ENCODE measurements around the gene ORAI3. TPM values are rescaled to one million over a fixed set of nuclear protein-coding genes. Genes with fewer than 3 reads are reported as not detected.

Gene ORAI3
- total RNA-seq, 4 donors from 2014 or later, result 32.9 to 49.5 (median 40.2) TPM

GRCh38 chr16:31000671-31001382 lies 52.0 kb downstream of the ORAI3 start:
- TF ChIP-seq POLR2A (IDR thresholded peaks at IDR 0.05), result no peak
- TF ChIP-seq CTCF (IDR thresholded peaks at IDR 0.05), result no peak
- no peaks in the 10 kb centered on the region for H3K36me3 ChIP-seq
- intact Hi-C loops (cut with DNase I), result no loop called here
- no peak for DNase-seq
- H3K27ac ChIP-seq, result no peak overlapping the region
- H3K27me3 ChIP-seq, result peaks cover 4% of the 10 kb centered on the region
- no peaks in the 10 kb centered on the region for H3K9me3 ChIP-seq
- 87 to 92% methylated on average over 19 of the region's 19 CpGs for WGBS, 2 donors
- H3K4me1 ChIP-seq, result peaks cover 10 to 15% of the 10 kb centered on the region in 2 donors
- no peak overlapping the region for H3K4me3 ChIP-seq (replicated peaks in 1 of 3)

- Histone ChIP-seq H3K27ac (no peak overlapping the region), H3K4me1 (peaks cover 7 to 12% of the 10 kb centered on the region in 2 donors), H3K9me3 (no peaks in the 10 kb centered on the region), H3K36me3 (no peaks in the 10 kb centered on the region), H3K27me3 (peaks cover 1% of the 10 kb centered on the region), H3K4me3 (replicated peaks in 1 of 3) (no peak overlapping the region)
- DNase-seq, result no peak
- no peak for TF ChIP-seq POLR2A (IDR thresholded peaks at IDR 0.05)
- no peak for TF ChIP-seq CTCF (IDR thresholded peaks at IDR 0.05)
- WGBS, 2 donors, result 55 to 58% methylated on average over 16 of the region's 16 CpGs
- intact Hi-C loops (cut with DNase I), result no loop called here
Observed at GRCh38 chr16:31001507-31002249, 52.8 kb downstream of the ORAI3 start.

GRCh38 chr16:31002250-31002700 lies 53.4 kb downstream of the ORAI3 start:
- intact Hi-C loops (cut with DNase I), result no loop called here
- no peaks in the 10 kb centered on the region for H3K27me3 ChIP-seq
- peaks cover 3 to 6% of the 10 kb centered on the region in 2 donors for H3K4me1 ChIP-seq
- no peak for TF ChIP-seq POLR2A (IDR thresholded peaks at IDR 0.05)
- no peak for TF ChIP-seq CTCF (IDR thresholded peaks at IDR 0.05)
- no peak overlapping the region for H3K4me3 ChIP-seq (replicated peaks in 1 of 3)
- no peaks in the 10 kb centered on the region for H3K36me3 ChIP-seq
- no peak overlapping the region for H3K27ac ChIP-seq
- no peaks in the 10 kb centered on the region for H3K9me3 ChIP-seq
- no peak for DNase-seq
- 58 to 73% methylated on average over 3 to 9 of the region's 10 CpGs for WGBS, 2 donors

GRCh38 chr16:31002862-31003341 lies 54.0 kb downstream of the ORAI3 start:
- Histone ChIP-seq H3K4me1 (no peaks in the 10 kb centered on the region), H3K27me3 (no peaks in the 10 kb centered on the region), H3K9me3 (no peaks in the 10 kb centered on the region), H3K27ac (no peak overlapping the region), H3K4me3 (replicated peaks in 1 of 3) (no peak overlapping the region), H3K36me3 (no peaks in the 10 kb centered on the region)
- TF ChIP-seq POLR2A (IDR thresholded peaks at IDR 0.05) (no peak), CTCF (IDR thresholded peaks at IDR 0.05) (no peak)
- no peak for DNase-seq
- intact Hi-C loops (cut with DNase I), result no loop called here
- WGBS, 2 donors, result 56 to 79% methylated on average over 2 to 8 of the region's 9 CpGs

- Histone ChIP-seq H3K27me3 (no peaks in the 10 kb centered on the region), H3K9me3 (no peaks in the 10 kb centered on the region), H3K4me1 (no peaks in the 10 kb centered on the region), H3K27ac (no peak overlapping the region), H3K36me3 (no peaks in the 10 kb centered on the region), H3K4me3 (replicated peaks in 1 of 3) (no peak overlapping the region)
- no peak for TF ChIP-seq CTCF (IDR thresholded peaks at IDR 0.05)
- no peak for TF ChIP-seq POLR2A (IDR thresholded peaks at IDR 0.05)
- intact Hi-C loops (cut with DNase I), result no loop called here
- WGBS, 2 donors, result 78 to 84% methylated on average over 6 of the region's 6 CpGs
- no peak for DNase-seq
Observed at GRCh38 chr16:31003744-31004143, 54.9 kb downstream of the ORAI3 start.

Data from thyroid gland (tissue), 4 donors.